ENCODE measurements around the gene RPTOR.

- TF ChIP-seq RAD21 (IDR thresholded peaks at IDR 0.05; ENCODE audit: low read length) (no peak), RFX5 (IDR thresholded peaks at IDR 0.05; ENCODE audit: low read length) (no peak), CTCF (IDR thresholded peaks at IDR 0.05) (no peak), SMC3 (IDR thresholded peaks at IDR 0.05; ENCODE audit: low read depth, low read length) (no peak)
Measured at GRCh38 chr17:80768936-80769335, 224.3 kb downstream of the RPTOR start.
